Fibroblast of lung (primary cell): ENCODE measurements around the gene CBFB.

Source experiments
- EZH2 ChIP-seq: IDR thresholded peaks from 2 replicates; pipeline ENCODE4 v1.5.1; 2012; ENCODE audit warnings: low read length, control low read depth, mild to moderate bottlenecking; ENCODE audit errors: missing control alignments
- TF ChIP-seq, protein P1 (sequence below), 2 donors: IDR thresholded peaks in 1 of 2; conservative IDR thresholded peaks in 1 of 2; 1 replicate in 1 of 2; 2 replicates in 1 of 2; pipeline ENCODE4 v1.5.1; 2011 to 2012; ENCODE audit warnings: low read length in 2 of 2, control low read depth in 1 of 2, inconsistent platforms in 1 of 2, low read depth in 1 of 2, mild to moderate bottlenecking in 1 of 2

DNA sequence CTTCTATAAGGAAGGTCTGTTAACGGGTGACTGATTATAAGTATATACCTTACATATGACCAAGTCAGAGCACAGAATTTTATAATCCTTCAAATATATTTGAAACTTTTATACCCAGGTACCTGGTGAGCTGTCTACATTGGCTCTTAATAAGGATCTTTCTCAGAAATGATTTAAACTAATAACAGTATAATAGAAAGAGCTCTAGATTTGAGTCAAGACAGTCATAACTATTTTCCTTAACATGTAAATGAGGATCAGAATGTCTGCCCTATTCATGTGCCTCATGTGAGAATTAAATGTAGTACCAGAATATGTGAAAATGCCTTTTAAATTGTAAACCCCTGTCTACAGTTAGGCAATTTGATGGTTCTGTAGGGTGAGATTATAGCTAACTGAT is 14.5 kb downstream of the CBFB start:
- TF ChIP-seq, protein P1, sequence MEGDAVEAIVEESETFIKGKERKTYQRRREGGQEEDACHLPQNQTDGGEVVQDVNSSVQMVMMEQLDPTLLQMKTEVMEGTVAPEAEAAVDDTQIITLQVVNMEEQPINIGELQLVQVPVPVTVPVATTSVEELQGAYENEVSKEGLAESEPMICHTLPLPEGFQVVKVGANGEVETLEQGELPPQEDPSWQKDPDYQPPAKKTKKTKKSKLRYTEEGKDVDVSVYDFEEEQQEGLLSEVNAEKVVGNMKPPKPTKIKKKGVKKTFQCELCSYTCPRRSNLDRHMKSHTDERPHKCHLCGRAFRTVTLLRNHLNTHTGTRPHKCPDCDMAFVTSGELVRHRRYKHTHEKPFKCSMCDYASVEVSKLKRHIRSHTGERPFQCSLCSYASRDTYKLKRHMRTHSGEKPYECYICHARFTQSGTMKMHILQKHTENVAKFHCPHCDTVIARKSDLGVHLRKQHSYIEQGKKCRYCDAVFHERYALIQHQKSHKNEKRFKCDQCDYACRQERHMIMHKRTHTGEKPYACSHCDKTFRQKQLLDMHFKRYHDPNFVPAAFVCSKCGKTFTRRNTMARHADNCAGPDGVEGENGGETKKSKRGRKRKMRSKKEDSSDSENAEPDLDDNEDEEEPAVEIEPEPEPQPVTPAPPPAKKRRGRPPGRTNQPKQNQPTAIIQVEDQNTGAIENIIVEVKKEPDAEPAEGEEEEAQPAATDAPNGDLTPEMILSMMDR (conservative IDR thresholded peaks at IDR 0.05 in 1 of 2, IDR thresholded peaks at IDR 0.05 in 1 of 2; ENCODE audit: low read depth in 1 of 2, low read length in 2 of 2): no peak
- TF ChIP-seq EZH2: no peak
